IMR-90 (cell line): ENCODE measurements around the gene SSH2. TPM values are rescaled to one million over a fixed set of nuclear protein-coding genes. Genes with fewer than 3 reads are reported as not detected.

Experiments
- ATAC-seq: fragments of 200-7000 bp; cut with Tn5 transposase; 2 replicates; pipeline ENCODE4 v1.9.1; 2020; ENCODE audit warnings: low read depth, mild to moderate bottlenecking, moderate library complexity
- BruUV-seq: library from RNA; stranded (reverse); fragments of 400-500 nt; replicated peaks from 2 replicates; lab custom pipeline; 2021; lab: Mats Ljungman, UMichigan
- CTCF ChIA-PET: fragments of 300-600 bp; formaldehyde crosslinking; extraction: SDS; loops from one replicate; lab custom pipeline; 2021; ENCODE audit warnings: antibody characterized with exemption; lab: Yijun Ruan, JAX
- POLR2A ChIA-PET: fragments of 300-600 bp; sonication (Branson Sonifier 250); formaldehyde crosslinking; loops from one replicate; lab custom pipeline; 2022; ENCODE audit warnings: antibody characterized with exemption; ENCODE audit not compliant: unreplicated experiment; lab: Charles Lee
- DNase-seq: peaks from one replicate; pipeline ENCODE4 v3.0.0; 2013
- H2AFZ ChIP-seq: replicated peaks from 2 replicates; pipeline ENCODE3; 2013; ENCODE audit warnings: low read length, mild to moderate bottlenecking; ENCODE audit not compliant: poor library complexity
- H2AK5ac ChIP-seq: 2 replicates; pipeline ENCODE4 v1.6.1; 2013; ENCODE audit warnings: low read depth, low read length, inconsistent platforms
- H2AK9ac ChIP-seq: replicated peaks from 2 replicates; pipeline ENCODE3; 2013; ENCODE audit warnings: mild to moderate bottlenecking, low read depth, low read length, moderate library complexity; ENCODE audit not compliant: poor library complexity
- H2BK120ac ChIP-seq: 2 replicates; pipeline ENCODE4 v1.6.1; 2013; ENCODE audit warnings: low read depth, low read length, inconsistent platforms
- H2BK15ac ChIP-seq: 3 replicates; pipeline ENCODE4 v1.6.1; 2013; ENCODE audit warnings: low read depth, low read length, inconsistent platforms
- H2BK20ac ChIP-seq: 2 replicates; pipeline ENCODE4 v1.6.1; 2013; ENCODE audit warnings: low read depth, mild to moderate bottlenecking, inconsistent platforms, low read length, moderate library complexity
- H2BK5ac ChIP-seq: 2 replicates; pipeline ENCODE4 v1.6.1; 2013; ENCODE audit warnings: mild to moderate bottlenecking, low read depth, low read length, inconsistent platforms; ENCODE audit not compliant: poor library complexity, severe bottlenecking
- H3K14ac ChIP-seq: replicated peaks from 2 replicates; pipeline ENCODE4 v1.6.1; 2013; ENCODE audit warnings: low read depth, low read length, inconsistent platforms
- H3K18ac ChIP-seq: 2 replicates; pipeline ENCODE4 v1.6.1; 2013; ENCODE audit warnings: low read depth, low read length, control low read depth
- H3K23ac ChIP-seq: 2 replicates; pipeline ENCODE4 v1.6.1; 2013; ENCODE audit warnings: low read depth, low read length, inconsistent platforms
- H3K27ac ChIP-seq: 2 replicates; pipeline ENCODE4 v1.5.1; 2013; ENCODE audit warnings: mild to moderate bottlenecking, control low read depth, low read length; ENCODE audit not compliant: insufficient read depth
- H3K27me3 ChIP-seq: 2 replicates; pipeline ENCODE4 v1.6.1; 2013; ENCODE audit warnings: low read length; ENCODE audit not compliant: control insufficient read depth, insufficient read depth
- H3K36me3 ChIP-seq: 2 replicates; pipeline ENCODE4 v1.6.1; 2013; ENCODE audit warnings: low read length, mixed read lengths; ENCODE audit not compliant: control insufficient read depth, insufficient read depth
- H3K4ac ChIP-seq: 2 replicates; pipeline ENCODE4 v1.6.1; 2013; ENCODE audit warnings: low read depth, low read length, inconsistent platforms
- H3K4me1 ChIP-seq: 2 replicates; pipeline ENCODE4 v1.6.1; 2013; ENCODE audit warnings: low read length, mixed read lengths; ENCODE audit not compliant: control insufficient read depth, insufficient read depth
- H3K4me2 ChIP-seq: 2 replicates; pipeline ENCODE4 v1.6.1; 2013; ENCODE audit warnings: low read depth, mild to moderate bottlenecking, control low read depth, low read length, moderate library complexity
- H3K4me3 ChIP-seq: 2 replicates; pipeline ENCODE4 v1.5.1; 2013; ENCODE audit warnings: low read depth, mild to moderate bottlenecking, control low read depth, low read length, moderate library complexity; ENCODE audit not compliant: insufficient read depth
- H3K56ac ChIP-seq: 2 replicates; pipeline ENCODE4 v1.6.1; 2013; ENCODE audit warnings: low read length, inconsistent platforms; ENCODE audit not compliant: insufficient read depth; ENCODE audit errors: extremely low read depth
- H3K79me1 ChIP-seq, 2 experiments: 2 replicates each; pipeline ENCODE4 v1.6.1; 2013; ENCODE audit warnings: low read length in 2 of 2, inconsistent platforms in 1 of 2, low read depth in 1 of 2
- H3K9ac ChIP-seq: 2 replicates; pipeline ENCODE4 v1.6.1; 2013; ENCODE audit warnings: low read depth, low read length, control low read depth
- H3K9me1 ChIP-seq: 2 replicates; pipeline ENCODE4 v1.6.1; 2013; ENCODE audit warnings: low read length, inconsistent platforms; ENCODE audit not compliant: insufficient read depth
- H3K9me3 ChIP-seq: 2 replicates; pipeline ENCODE4 v1.6.1; 2013; ENCODE audit warnings: low read length; ENCODE audit not compliant: control insufficient read depth, insufficient read depth
- H4K20me1 ChIP-seq: 2 replicates; pipeline ENCODE4 v1.6.1; 2013; ENCODE audit warnings: low read length, inconsistent platforms; ENCODE audit not compliant: insufficient read depth
- H4K5ac ChIP-seq: 2 replicates; pipeline ENCODE4 v1.6.1; 2013; ENCODE audit warnings: mild to moderate bottlenecking, low read depth, low read length, control low read depth
- H4K8ac ChIP-seq, 2 experiments: 2 replicates each; pipeline ENCODE4 v1.6.1; 2013; ENCODE audit warnings: low read depth in 2 of 2, low read length in 2 of 2, control low read depth in 1 of 2, inconsistent platforms in 1 of 2
- H4K91ac ChIP-seq: 2 replicates; pipeline ENCODE4 v1.6.1; 2013; ENCODE audit warnings: low read depth, low read length, inconsistent platforms; ENCODE audit not compliant: insufficient read depth
- CEBPB ChIP-seq: IDR thresholded peaks from 2 replicates; pipeline ENCODE4 v1.6.1; 2012; ENCODE audit warnings: low read depth, low read length, improper control_type of control experiment
- FOS ChIP-seq: fragments of 150-350 bp; IDR thresholded peaks from 2 replicates; pipeline ENCODE4 v1.6.1; 2016; ENCODE audit warnings: low read depth, low read length
- MAFK ChIP-seq: IDR thresholded peaks from 2 replicates; pipeline ENCODE4 v1.6.1; 2012; ENCODE audit warnings: low read depth, low read length, improper control_type of control experiment
- MAZ ChIP-seq: IDR thresholded peaks from 2 replicates; pipeline ENCODE4 v1.6.1; 2012; ENCODE audit warnings: low read depth, mild to moderate bottlenecking, low read length, improper control_type of control experiment, moderate library complexity, borderline replicate concordance
- NFE2L2 ChIP-seq: fragments of 150-350 bp; IDR thresholded peaks from 2 replicates; pipeline ENCODE4 v1.6.1; 2016; ENCODE audit warnings: low read depth, mild to moderate bottlenecking, low read length
- WGBS, 2 experiments: methylation state at CpG; one replicate each; pipeline versions ENCODE4 v1.1.5 to v1.1.7; 2013; ENCODE audit warnings: missing lambda C conversion rate in 2 of 2; ENCODE audit not compliant: insufficient read length in 1 of 2; ENCODE audit errors: extremely low coverage in 2 of 2; 5-methylcytosine and 5-hydroxymethylcytosine counted together
- dilution Hi-C: fragments of 300-500 bp; cut with HindIII; formaldehyde crosslinking; loops from one replicate; pipeline ENCODE4 v1.14.3; 2018; ENCODE audit warnings: low sequenced_read_pairs; ENCODE audit not compliant: unreplicated experiment
- in situ Hi-C: fragments of 300-500 bp; cut with MboI; formaldehyde crosslinking; loops from 3 replicates; pipeline ENCODE4 v1.14.3; 2019; ENCODE audit warnings: low sequenced_read_pairs, inconsistent platforms, mixed read lengths
- intact Hi-C: fragments of 100-400 bp; cut with micrococcal nuclease; formaldehyde crosslinking; loops from 2 replicates; pipeline ENCODE4 v1.10.0; 2022
- polyA plus RNA-seq, 3 experiments: library from polyadenylated mRNA; depleted of rRNA; stranded (reverse); fragments of >200 nt; gene quantifications; 2 replicates each; pipeline ENCODE4 v1.2.3, GENCODE V29; 2012; ENCODE audit warnings: low replicate concordance in 1 of 3
- total RNA-seq: library from RNA; depleted of rRNA; stranded (reverse); fragments of >200 nt; gene quantifications from 2 replicates; pipeline ENCODE4 v1.2.3, GENCODE V29; 2012

Gene SSH2
- total and polyA plus RNA-seq, 2 of the 4 experiments (the other 2 are of a cell fraction), result 9.3 TPM

- in situ Hi-C loops (no loop called here), dilution Hi-C loops (no loop called here), intact Hi-C loops (no loop called here)
- H3K9me3 ChIP-seq, result no peaks in the 10 kb centered on the region
- H2BK20ac ChIP-seq, result no peak overlapping the region
- no peak overlapping the region for H3K9ac ChIP-seq
- BruUV-seq, result no TSS peak
- H3K79me1 ChIP-seq, result peaks cover 10 to 42% of the 10 kb centered on the region in 2 experiments; a peak in 3 of 4 replicates
- H3K23ac ChIP-seq, result no peak overlapping the region
- H3K4ac ChIP-seq, result no peak overlapping the region
- ATAC-seq, result peak; percentile 66
- H3K27ac ChIP-seq, result no peak overlapping the region
- ChIA-PET POLR2A (no interaction called here), CTCF (interaction anchor here (0.6 kb wide), 1 partner anchor 268 kb away, joined by 3 read pairs; no protein-coding TSS in a partner anchor)
- no peak overlapping the region for H3K56ac ChIP-seq
- H4K91ac ChIP-seq, result no peak overlapping the region
- H2BK120ac ChIP-seq, result no peak overlapping the region
- peak; percentile 38 for DNase-seq
- H3K27me3 ChIP-seq, result no peaks in the 10 kb centered on the region
- H2BK5ac ChIP-seq, result peak overlapping the region; percentile 65
- no peak overlapping the region for H2AK9ac ChIP-seq
- H3K4me1 ChIP-seq, result peaks cover 8% of the 10 kb centered on the region
- no peak overlapping the region for H2AK5ac ChIP-seq
- peaks cover 3% of the 10 kb centered on the region; the same call in 1 of the 2 replicates for H4K20me1 ChIP-seq
- WGBS, 2 experiments, result no CpG with 5 or more reads among the region's 5 CpGs
- H3K18ac ChIP-seq, result no peak overlapping the region
- TF ChIP-seq NFE2L2, result peak; percentile 63
- peak; percentile 27; the same call in 1 of the 2 replicates for TF ChIP-seq CEBPB
- TF ChIP-seq MAZ, result no peak
- TF ChIP-seq MAFK, result no peak
- TF ChIP-seq FOS, result no peak
- peaks cover 14% of the 10 kb centered on the region; the same call in 1 of the 2 replicates for H3K9me1 ChIP-seq
- no peak overlapping the region for H2AFZ ChIP-seq
- H3K14ac ChIP-seq, result no peak overlapping the region
- no peak overlapping the region for H2BK15ac ChIP-seq
- peak overlapping the region in 1 of 2 experiments; percentile 49; a peak in 1 of 4 replicates for H4K8ac ChIP-seq
- H3K4me3 ChIP-seq, result no peak overlapping the region
- H4K5ac ChIP-seq, result no peak overlapping the region
- H3K4me2 ChIP-seq, result 0 out of 2 replicates have a peak overlapping the region, but pooled peaks have one; percentile 40
- no peaks in the 10 kb centered on the region for H3K36me3 ChIP-seq
Measured at GRCh38 chr17:29836643-29837042, 93.4 kb downstream of the SSH2 start.
